HG02870 (cell line): ENCODE data around the gene UBALD2.
A peak's percentile ranks its signal among the peaks of the same experiment; 100 is the strongest.
"Not testable (repeated sequence)": the region's sequence is repeated elsewhere in the genome, so short reads cannot be mapped to it uniquely, and the experiment has no call there.

Source experiments
- ATAC-seq: cut with Tn5 transposase; IDR thresholded peaks from one replicate; pipeline ENCODE4 v1.9.1; 2021; ENCODE audit warnings: mild to moderate bottlenecking, moderate library complexity; ENCODE audit not compliant: unreplicated experiment

Gene UBALD2

DNA sequence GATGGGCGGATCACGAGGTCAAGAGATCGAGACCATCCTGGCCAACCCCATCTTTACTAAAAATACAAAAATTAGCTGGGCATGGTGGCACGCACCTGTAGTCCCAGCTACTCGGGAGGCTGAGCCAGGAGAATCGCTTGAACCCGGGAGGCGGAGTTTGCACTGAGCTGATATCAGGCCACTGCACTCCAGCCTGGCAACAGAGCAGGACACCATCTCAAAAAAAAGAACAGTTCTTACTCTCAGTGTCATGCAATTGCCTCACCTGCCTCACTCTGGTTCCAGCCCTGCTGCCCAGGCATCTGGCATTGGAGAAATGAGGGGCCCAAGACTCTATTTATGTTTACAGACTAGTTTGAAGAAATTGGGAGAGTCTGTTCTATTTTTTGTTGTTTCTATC lies 20.4 kb upstream of the UBALD2 start:
- not testable (repeated sequence) for ATAC-seq

DNA sequence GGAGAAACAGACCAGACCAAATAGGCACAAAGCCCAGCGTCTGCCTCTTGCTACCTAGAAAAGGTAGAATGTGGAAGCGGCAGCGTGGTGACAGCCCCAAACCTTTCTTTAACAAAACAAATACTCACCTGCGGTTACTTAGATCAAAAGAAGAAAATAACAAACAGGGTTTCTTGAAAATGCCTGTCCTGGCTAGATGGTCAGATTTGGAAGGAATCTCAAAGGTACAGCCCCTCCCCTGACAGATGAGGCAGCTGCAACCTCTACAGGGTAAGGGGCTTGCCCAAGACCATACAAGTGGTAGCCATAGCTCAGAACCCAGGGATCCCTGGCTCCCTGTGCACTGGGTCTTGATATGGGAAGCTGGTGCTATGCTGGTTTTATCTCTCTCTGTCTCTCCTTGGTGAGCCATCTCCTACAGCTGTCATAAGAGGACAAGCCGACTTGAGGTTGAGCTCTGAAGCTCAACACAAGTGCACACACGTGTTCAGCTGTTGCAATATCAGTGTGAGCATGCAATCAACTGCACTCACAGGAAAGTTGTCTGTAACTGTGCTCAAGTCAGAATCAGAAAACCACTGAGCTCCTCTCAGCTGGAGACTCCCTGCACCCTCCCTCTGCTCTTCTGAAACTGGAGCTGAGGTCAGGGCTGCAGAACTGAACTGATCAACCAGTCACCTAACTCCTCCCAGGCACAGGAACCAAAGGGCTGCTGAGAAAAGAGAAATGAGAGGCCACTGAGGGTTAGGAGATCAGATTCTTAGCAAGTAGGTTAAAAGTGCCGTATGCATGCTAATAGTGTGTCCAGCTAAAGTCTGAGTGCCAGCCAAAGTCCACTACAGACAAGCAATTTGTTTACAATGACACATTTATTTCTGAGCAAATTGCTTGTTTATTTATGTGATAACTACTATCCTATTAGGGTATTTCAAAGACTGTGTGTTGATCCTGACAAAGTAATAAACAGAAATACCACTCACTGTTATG lies 18.8 kb upstream of the UBALD2 start:
- peak; percentile 94 for ATAC-seq

DNA sequence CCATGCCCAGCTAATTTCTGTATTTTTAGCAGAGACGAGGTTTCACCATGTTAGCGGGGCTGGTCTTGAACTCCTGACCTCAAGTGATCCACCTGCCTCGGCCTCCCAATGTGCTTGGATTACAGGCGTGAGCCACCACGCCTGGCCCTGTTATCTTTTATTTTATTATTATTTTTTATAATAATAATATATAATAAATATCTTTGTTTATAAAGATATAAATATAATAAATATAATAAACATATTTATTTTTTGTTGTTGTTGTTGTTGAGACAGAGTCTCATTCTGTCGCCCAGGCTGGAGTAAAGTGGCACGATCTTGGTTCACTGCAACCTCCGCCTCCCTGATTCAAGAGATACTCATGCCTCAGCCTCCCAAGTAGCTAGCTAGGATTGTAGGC lies 17.8 kb upstream of the UBALD2 start:
- ATAC-seq: no peak

GRCh38 chr17:76248013-76248782 lies 16.9 kb upstream of the UBALD2 start:
- no peak for ATAC-seq

DNA sequence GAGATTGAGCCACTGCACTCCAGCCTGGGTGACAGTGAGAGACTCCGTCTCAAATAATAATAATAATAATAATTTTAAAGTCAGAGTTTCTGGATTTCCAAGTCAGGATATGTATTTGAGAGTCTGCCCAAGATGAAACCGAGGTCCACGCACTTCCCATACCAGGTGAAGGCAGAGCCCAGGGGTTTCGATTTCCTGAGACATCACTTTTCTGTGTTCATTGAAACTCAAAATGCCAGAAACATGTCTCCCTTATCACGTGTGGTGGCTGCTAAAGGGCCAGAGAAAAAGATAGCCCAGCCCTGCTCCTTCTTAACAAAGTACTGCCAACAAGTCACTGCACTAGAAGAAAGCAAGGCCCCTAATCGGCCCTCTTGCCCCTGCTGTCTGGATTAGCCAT lies 15.0 kb upstream of the UBALD2 start:
- ATAC-seq: no peak

DNA sequence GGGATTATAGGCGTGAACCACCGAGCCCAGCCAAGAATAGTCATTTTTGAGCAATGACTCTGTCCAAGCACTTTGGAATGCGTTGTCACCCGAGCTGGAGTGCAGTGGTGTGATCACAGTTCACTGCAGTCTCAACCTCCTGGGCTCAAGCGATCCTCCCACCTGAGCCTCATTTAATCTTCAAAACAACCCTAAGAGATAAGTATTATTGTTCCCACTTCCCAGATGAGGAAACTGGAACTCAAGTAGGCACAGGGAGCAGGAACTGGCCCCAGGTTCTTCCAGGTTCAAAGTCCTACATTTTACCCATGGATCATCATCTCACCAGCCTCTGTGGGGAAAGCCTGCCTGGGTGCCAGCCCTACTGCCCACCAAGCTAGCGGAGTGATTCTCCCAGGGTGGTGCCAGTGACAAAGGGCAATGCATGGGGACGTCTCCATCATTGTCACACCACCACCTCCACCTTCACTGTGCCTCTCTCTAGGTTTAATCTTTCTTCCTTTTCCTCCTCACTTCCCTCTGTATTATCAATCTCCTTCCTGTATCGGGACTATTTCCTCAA lies 13.6 kb upstream of the UBALD2 start:
- no peak for ATAC-seq

DNA sequence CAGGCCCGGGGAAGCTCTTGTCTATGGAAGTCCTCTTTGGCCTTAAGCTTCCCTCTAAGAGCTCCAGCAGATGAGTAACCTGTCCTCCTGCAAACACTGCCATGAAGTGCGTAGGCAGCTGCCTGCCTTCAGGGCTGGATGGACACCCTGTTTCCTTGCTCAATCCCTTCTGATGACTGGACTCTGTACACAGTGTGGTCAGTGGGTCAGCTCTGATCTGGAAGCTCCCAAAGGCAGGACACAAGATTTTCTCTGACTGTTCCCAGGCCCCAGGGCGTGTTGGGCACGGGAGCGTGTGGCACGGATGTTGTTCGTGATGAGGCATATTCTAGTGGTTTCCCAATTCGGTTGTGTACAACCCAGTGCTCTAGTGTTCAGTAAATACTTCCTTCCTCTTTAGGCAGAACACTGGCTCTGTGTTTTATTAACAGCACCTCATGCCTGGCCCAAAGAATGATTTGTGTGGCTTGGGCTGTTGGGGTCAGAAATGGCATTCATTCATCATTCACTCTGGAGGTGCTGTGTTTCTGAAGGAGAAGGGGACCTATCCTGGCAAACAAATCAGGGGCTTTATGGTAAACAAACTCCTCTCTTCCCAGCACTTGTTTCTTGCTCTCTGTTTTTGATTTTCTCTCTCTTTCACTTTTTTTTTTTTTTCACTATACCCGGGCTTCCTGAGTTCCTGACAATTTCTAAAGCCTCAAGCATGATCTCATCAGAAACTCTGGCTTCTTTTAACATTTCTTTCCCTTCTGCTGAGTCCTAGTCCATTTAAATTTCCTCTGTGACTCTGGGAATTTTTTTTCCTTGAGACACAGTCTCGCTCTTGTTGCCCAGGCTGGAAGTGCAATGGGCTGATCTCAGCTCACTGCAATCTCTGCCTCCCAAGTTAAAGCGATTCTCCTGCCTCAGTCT lies 12.9 kb upstream of the UBALD2 start:
- no peak for ATAC-seq

- not testable (repeated sequence) for ATAC-seq
Measured at GRCh38 chr17:76252967-76253766, 12.0 kb upstream of the UBALD2 start.

- no peak for ATAC-seq
Measured at GRCh38 chr17:76253841-76254240, 11.3 kb upstream of the UBALD2 start.

DNA sequence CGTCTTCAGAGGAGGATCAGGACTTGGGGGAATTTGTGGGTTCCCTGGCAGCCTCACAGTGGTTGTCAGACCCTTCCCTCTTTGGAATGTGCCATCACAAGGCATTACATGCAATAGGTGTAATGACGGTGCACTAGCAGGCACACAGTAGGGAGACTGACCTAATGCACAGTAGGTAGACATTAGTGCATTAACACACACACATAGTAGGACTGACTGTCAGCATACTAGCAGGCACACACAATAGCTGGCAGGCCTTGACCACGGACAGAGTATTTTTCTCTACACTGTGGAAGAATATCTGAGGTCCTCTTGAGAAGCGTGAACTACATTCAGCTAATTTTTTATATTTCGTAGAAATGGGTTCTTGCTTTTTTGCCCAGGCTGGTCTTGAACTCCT lies 10.9 kb upstream of the UBALD2 start:
- no peak for ATAC-seq

GRCh38 chr17:76255801-76256429 lies 9.2 kb upstream of the UBALD2 start:
- no peak for ATAC-seq

DNA sequence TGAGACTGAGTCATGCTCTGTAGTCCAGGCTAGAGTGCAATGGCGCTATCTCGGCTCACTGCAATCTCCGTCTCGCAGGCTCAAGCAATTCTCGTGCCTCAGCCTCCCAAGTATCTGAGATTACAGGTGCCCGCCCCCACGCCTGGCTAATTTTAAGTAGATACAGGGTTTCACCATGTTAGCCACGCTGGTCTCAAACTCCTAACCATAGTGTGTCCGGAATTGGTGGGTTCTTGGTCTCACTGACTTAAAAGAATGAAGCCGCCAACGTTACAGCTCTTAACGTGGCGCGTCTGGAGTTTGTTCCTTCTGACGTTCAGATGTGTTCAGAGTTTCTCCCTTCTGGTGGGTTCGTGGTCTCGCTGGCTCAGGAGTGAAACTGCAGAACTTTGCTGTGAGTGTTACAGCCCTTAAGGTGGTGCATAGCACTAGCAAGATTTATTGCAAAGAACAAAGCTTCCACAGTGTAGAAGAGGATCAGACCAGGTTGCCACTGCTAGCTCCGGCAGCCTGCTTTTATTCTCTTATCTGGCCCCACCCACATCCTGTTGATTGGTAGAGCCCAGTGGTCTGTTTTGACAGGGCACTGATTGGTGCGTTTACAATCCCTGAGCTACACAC lies 8.6 kb upstream of the UBALD2 start:
- ATAC-seq: not testable (repeated sequence)

GRCh38 chr17:76260220-76260619 lies 4.9 kb upstream of the UBALD2 start:
- ATAC-seq: no peak

DNA sequence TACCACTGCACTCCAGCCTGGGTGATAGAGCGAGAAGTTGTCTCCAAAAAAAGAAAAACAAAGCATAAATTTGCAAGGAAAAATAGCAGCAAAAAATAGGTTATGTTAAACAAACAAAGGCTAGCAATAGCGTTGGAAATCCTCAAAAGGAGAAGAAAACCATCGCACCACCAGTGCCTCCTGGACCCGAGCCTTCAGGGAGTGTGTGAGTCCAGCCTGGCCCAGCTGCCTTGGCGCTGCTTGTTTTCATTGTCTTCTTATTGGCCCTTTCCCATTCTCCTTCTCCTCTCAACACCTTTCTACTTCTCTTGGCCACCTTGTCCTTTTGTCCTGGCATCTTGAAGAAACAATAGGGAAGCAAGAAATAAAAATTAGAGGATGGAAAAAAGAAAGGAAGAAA lies 4.5 kb upstream of the UBALD2 start:
- ATAC-seq: no peak

- ATAC-seq: no peak
Measured at GRCh38 chr17:76261421-76262215, 3.5 kb upstream of the UBALD2 start.

GRCh38 chr17:76262732-76263344 lies 2.3 kb upstream of the UBALD2 start:
- no peak for ATAC-seq

DNA sequence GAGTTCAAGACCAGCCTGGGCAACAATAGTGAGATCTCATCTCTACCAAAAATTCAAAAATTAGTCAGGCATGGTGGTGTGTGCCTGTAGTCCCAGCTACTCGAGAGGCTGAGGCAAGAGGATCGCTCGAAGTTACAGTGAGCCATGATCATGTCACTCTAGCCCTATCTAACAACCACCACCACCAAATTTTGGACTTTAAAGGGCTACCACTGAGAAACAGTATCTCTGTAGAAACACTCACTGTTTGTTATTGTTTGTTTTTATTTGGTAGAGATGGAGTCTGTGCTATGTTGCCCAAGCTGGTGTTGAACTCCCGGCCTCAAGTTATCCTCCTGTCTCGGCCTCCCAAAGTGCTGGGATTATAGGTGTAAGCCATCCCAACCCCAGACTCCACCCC lies 1.3 kb upstream of the UBALD2 start:
- ATAC-seq: no peak

DNA sequence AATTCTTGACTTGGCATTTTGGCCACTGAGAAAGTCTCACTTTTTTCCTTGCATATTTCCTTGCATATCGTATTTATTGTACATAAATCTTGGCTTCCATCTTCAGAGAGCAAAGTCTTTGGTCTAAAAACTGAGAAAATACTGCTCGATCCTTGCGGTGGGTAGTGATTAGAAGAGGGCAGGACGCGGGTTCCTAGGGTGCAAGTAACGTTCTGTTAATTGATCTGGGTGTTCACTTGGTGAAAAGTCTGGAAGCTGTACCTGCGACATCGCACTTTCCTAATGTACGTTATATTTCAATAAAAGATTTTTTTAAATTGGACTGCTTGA lies 758 bp upstream of the UBALD2 start:
- ATAC-seq: no peak
